Naive thymus-derived CD4-positive, alpha-beta T cell (primary cell): ENCODE measurements around the gene CATSPER1. TPM values are rescaled to one million over a fixed set of nuclear protein-coding genes. Genes with fewer than 3 reads are reported as not detected.
"Not testable (repeated sequence)": the region's sequence is repeated elsewhere in the genome, so short reads cannot be mapped to it uniquely, and the experiment has no call there.

ENCODE experiments used
- ATAC-seq: fragments of 150-1000 bp; cut with Tn5 transposase; 2 replicates; pipeline ENCODE4 v1.10.0; 2021; ENCODE audit warnings: mild to moderate bottlenecking, moderate library complexity
- CTCF ChIA-PET: fragments of 350-600 bp; sonication (Branson Sonifier 250); formaldehyde crosslinking; loops from one replicate; lab custom pipeline; 2021; ENCODE audit warnings: antibody characterized with exemption; lab: Charles Lee
- POLR2A ChIA-PET: fragments of 350-600 bp; sonication (Branson Sonifier 250); formaldehyde crosslinking; loops from one replicate; lab custom pipeline; 2021; ENCODE audit warnings: antibody characterized with exemption, inconsistent platforms; lab: Charles Lee
- DNase-seq, 9 donors: peaks; one replicate each; pipeline versions ENCODE4 v3.0.0 to v3.0.0-alpha.2; 2020 to 2022; ENCODE audit warnings: mixed read lengths in 1 of 9
- H3K27ac ChIP-seq: one replicate; pipeline ENCODE4 v1.7.0; 2013; ENCODE audit warnings: mild to moderate bottlenecking, low read depth, low read length, moderate library complexity
- H3K27me3 ChIP-seq, 2 donors: one replicate each; pipeline ENCODE4 v1.7.0; 2013; ENCODE audit warnings: low read length in 2 of 2, mild to moderate bottlenecking in 2 of 2, moderate library complexity in 2 of 2; ENCODE audit not compliant: control insufficient read depth in 2 of 2, insufficient read depth in 2 of 2
- H3K36me3 ChIP-seq, 3 experiments: 1 replicate in 2 of 3; 2 replicates in 1 of 3; pipeline ENCODE4 v1.7.0; 2013; ENCODE audit warnings: low read length in 3 of 3, mild to moderate bottlenecking in 3 of 3, moderate library complexity in 1 of 3; ENCODE audit not compliant: insufficient read depth in 3 of 3, control insufficient read depth in 2 of 3
- H3K4me1 ChIP-seq, 2 donors: one replicate each; pipeline ENCODE4 v1.7.0; 2013; ENCODE audit warnings: low read length in 2 of 2, mild to moderate bottlenecking in 2 of 2, moderate library complexity in 1 of 2; ENCODE audit not compliant: control insufficient read depth in 2 of 2, insufficient read depth in 2 of 2
- H3K4me3 ChIP-seq: 2 replicates; pipeline ENCODE4 v1.7.0; 2013; ENCODE audit warnings: mild to moderate bottlenecking, low read length
- H3K9me3 ChIP-seq, 3 experiments: 1 replicate in 2 of 3; 2 replicates in 1 of 3; pipeline ENCODE4 v1.7.0; 2013; ENCODE audit warnings: low read length in 3 of 3; ENCODE audit not compliant: control insufficient read depth in 2 of 3
- H3K27ac Mint-ChIP-seq, 9 donors: one replicate each; pipeline ENCODE4 v1.8.0; 2020 to 2022; ENCODE audit warnings: mixed read lengths in 9 of 9, mild to moderate bottlenecking in 8 of 9, moderate library complexity in 5 of 9, inconsistent platforms in 2 of 9
- H3K27me3 Mint-ChIP-seq, 5 donors: one replicate each; pipeline ENCODE4 v1.8.0; 2021 to 2022; ENCODE audit warnings: mixed read lengths in 5 of 5, mild to moderate bottlenecking in 1 of 5
- H3K36me3 Mint-ChIP-seq, 5 donors: one replicate each; pipeline ENCODE4 v1.8.0; 2020 to 2022; ENCODE audit warnings: mixed read lengths in 5 of 5, mild to moderate bottlenecking in 3 of 5, inconsistent platforms in 1 of 5
- H3K4me1 Mint-ChIP-seq, 7 donors: one replicate each; pipeline ENCODE4 v1.8.0; 2020 to 2022; ENCODE audit warnings: mixed read lengths in 7 of 7, mild to moderate bottlenecking in 3 of 7, inconsistent platforms in 1 of 7
- H3K4me3 Mint-ChIP-seq, 10 donors: one replicate each; pipeline ENCODE4 v1.8.0; 2020 to 2022; ENCODE audit warnings: mild to moderate bottlenecking in 10 of 10, mixed read lengths in 10 of 10, moderate library complexity in 6 of 10, inconsistent platforms in 2 of 10
- H3K9me3 Mint-ChIP-seq, 11 donors: one replicate each; pipeline ENCODE4 v1.8.0; 2020 to 2022; ENCODE audit warnings: mixed read lengths in 11 of 11, mild to moderate bottlenecking in 4 of 11, inconsistent platforms in 1 of 11, moderate library complexity in 1 of 11
- intact Hi-C, 2 donors: fragments of 100-400 bp; cut with micrococcal nuclease; formaldehyde crosslinking; loops; one replicate each; pipeline ENCODE4 v1.15.1; 2023
- polyA plus RNA-seq, 2 donors: library from polyadenylated mRNA; unstranded; fragments of 300-500 nt; fragmentation: Illumina TruSeq; gene quantifications; one replicate each; pipeline ENCODE4 v1.2.3, GENCODE V29; 2021
- total RNA-seq, 6 experiments: library from RNA in 5 of 6; stranded (reverse) in 5 of 6; gene quantifications; 1 replicate in 5 of 6; 2 replicates in 1 of 6; pipeline ENCODE4 v1.2.3 and lab custom pipeline; 2021 to 2026

CATSPER1 gene
- total and polyA plus RNA-seq, 7 experiments from 2014 or later = 1.4 to 4.2 TPM; not detected in 5

- DNase-seq (no peak), ATAC-seq (no peak)
- ChIA-PET CTCF (interaction anchor here (0.6 kb wide), 1 partner anchor 328 kb away, joined by 6 read pairs; no protein-coding TSS in a partner anchor), POLR2A (no interaction called here)
- no peaks in the 10 kb centered on the region for H3K36me3 ChIP-seq
- no peaks in the 10 kb centered on the region for H3K9me3 ChIP-seq
- no peak overlapping the region for H3K27ac ChIP-seq
- Mint-ChIP-seq H3K27ac (no peak overlapping the region), H3K36me3 (no peaks in the 10 kb centered on the region), H3K9me3 (no peaks in the 10 kb centered on the region), H3K4me3 (no peak overlapping the region), H3K27me3 (peaks cover 0 to 20% (median 6%) of the 10 kb centered on the region in 5 donors), H3K4me1 (no peaks in the 10 kb centered on the region)
- no peak overlapping the region for H3K4me3 ChIP-seq
- intact Hi-C loops = no loop called here
- no peaks in the 10 kb centered on the region for H3K27me3 ChIP-seq
- H3K4me1 ChIP-seq = no peaks in the 10 kb centered on the region
These were observed 11.0 kb upstream of the CATSPER1 start for GRCh38 chr11:66037327-66037726.

- no peaks in the 10 kb centered on the region for H3K9me3 Mint-ChIP-seq
- ChIA-PET CTCF (interaction anchor here (1.4 kb wide), 1 partner anchor 9 kb away, joined by 8 read pairs; no protein-coding TSS in a partner anchor), POLR2A (interaction anchor here (0.5 kb wide), 1 partner anchor 273 kb away, joined by 3 read pairs; no protein-coding TSS in a partner anchor)
- H3K27ac ChIP-seq = no peak overlapping the region
- no peak overlapping the region for H3K4me3 ChIP-seq
- H3K27ac Mint-ChIP-seq = no peak overlapping the region
- no peaks in the 10 kb centered on the region for H3K36me3 ChIP-seq
- no peak for ATAC-seq
- H3K4me1 Mint-ChIP-seq = no peaks in the 10 kb centered on the region
- intact Hi-C loops = no loop called here
- no peaks in the 10 kb centered on the region for H3K9me3 ChIP-seq
- no peak for DNase-seq
- H3K27me3 ChIP-seq = no peaks in the 10 kb centered on the region
- no peak overlapping the region for H3K4me3 Mint-ChIP-seq
- H3K4me1 ChIP-seq = no peaks in the 10 kb centered on the region
- no peaks in the 10 kb centered on the region for H3K36me3 Mint-ChIP-seq
- H3K27me3 Mint-ChIP-seq = peaks cover 0 to 20% (median 6%) of the 10 kb centered on the region in 5 donors
These were observed 10.0 kb upstream of the CATSPER1 start for GRCh38 chr11:66036334-66036710.

GRCh38 chr11:66035653-66036333 is 9.5 kb upstream of the CATSPER1 start:
- DNase-seq (no peak), ATAC-seq (no peak)
- H3K9me3 Mint-ChIP-seq = no peaks in the 10 kb centered on the region
- intact Hi-C loops = no loop called here
- no peaks in the 10 kb centered on the region for H3K36me3 ChIP-seq
- CTCF ChIA-PET = interaction anchor here (1.4 kb wide), 1 partner anchor 10 kb away, joined by 8 read pairs; no protein-coding TSS in a partner anchor
- H3K27me3 ChIP-seq = no peaks in the 10 kb centered on the region
- no peaks in the 10 kb centered on the region for H3K4me1 ChIP-seq
- no peaks in the 10 kb centered on the region for H3K9me3 ChIP-seq
- H3K27ac Mint-ChIP-seq = no peak overlapping the region
- no peak overlapping the region for H3K4me3 Mint-ChIP-seq
- H3K36me3 Mint-ChIP-seq = no peaks in the 10 kb centered on the region
- H3K4me3 ChIP-seq = no peak overlapping the region
- H3K27ac ChIP-seq = no peak overlapping the region
- H3K4me1 Mint-ChIP-seq = no peaks in the 10 kb centered on the region
- POLR2A ChIA-PET = interaction anchor here (0.5 kb wide), 1 partner anchor 273 kb away, joined by 3 read pairs; no protein-coding TSS in a partner anchor
- peaks cover 0 to 17% (median 6%) of the 10 kb centered on the region in 5 donors for H3K27me3 Mint-ChIP-seq

GRCh38 chr11:66032957-66033735 is 6.9 kb upstream of the CATSPER1 start:
- CTCF ChIA-PET = no interaction called here
- POLR2A ChIA-PET = no interaction called here
- H3K4me3 Mint-ChIP-seq = no peak overlapping the region
- no peaks in the 10 kb centered on the region for H3K36me3 Mint-ChIP-seq
- no peaks in the 10 kb centered on the region for H3K4me1 Mint-ChIP-seq
- no peak for ATAC-seq
- H3K27me3 Mint-ChIP-seq = peaks cover 0 to 9% (median 6%) of the 10 kb centered on the region in 5 donors
- H3K27me3 ChIP-seq = no peaks in the 10 kb centered on the region
- intact Hi-C loops = no loop called here
- H3K36me3 ChIP-seq = no peaks in the 10 kb centered on the region
- H3K27ac ChIP-seq = no peak overlapping the region
- H3K27ac Mint-ChIP-seq = no peak overlapping the region
- H3K9me3 Mint-ChIP-seq = no peaks in the 10 kb centered on the region
- H3K9me3 ChIP-seq = no peaks in the 10 kb centered on the region
- H3K4me3 ChIP-seq = no peak overlapping the region
- no peaks in the 10 kb centered on the region for H3K4me1 ChIP-seq
- DNase-seq = no peak

- H3K36me3 ChIP-seq, H3K36me3 Mint-ChIP-seq, ATAC-seq: not testable (repeated sequence)
These were observed 3.2 kb downstream of the CATSPER1 start for GRCh38 chr11:66023186-66023440.

GRCh38 chr11:66022401-66023185 is 3.7 kb downstream of the CATSPER1 start:
- no peaks in the 10 kb centered on the region for H3K27me3 ChIP-seq
- Mint-ChIP-seq H3K4me1 (peaks cover 4 to 17% (median 5%) of the 10 kb centered on the region in 7 donors), H3K9me3 (no peaks in the 10 kb centered on the region), H3K36me3 (no peaks in the 10 kb centered on the region), H3K4me3 (peak overlapping the region in 9 of 10 donors; percentile 4 to 73 (median 45)), H3K27me3 (peaks cover 0 to 9% (median 4%) of the 10 kb centered on the region in 5 donors), H3K27ac (peak overlapping the region in 1 of 9 donors; percentile 59)
- H3K4me1 ChIP-seq = peaks cover 0 to 5% of the 10 kb centered on the region in 2 donors
- POLR2A ChIA-PET = interaction anchor here (0.8 to 1.4 kb wide), 6 partner anchors 15 to 311 kb away, joined by 3 to 5 read pairs (median 4); partner anchors contain the start of genes BANF1 and EIF1AD
- H3K9me3 ChIP-seq = no peaks in the 10 kb centered on the region
- peak; percentile 52 to 89 (median 69) for DNase-seq
- H3K36me3 ChIP-seq = no peaks in the 10 kb centered on the region
- no peak overlapping the region for H3K27ac ChIP-seq
- ATAC-seq = peak; percentile 92
- CTCF ChIA-PET = interaction anchor here (0.6 to 2.0 kb wide), 23 partner anchors 9 to 479 kb away, joined by 3 to 8 read pairs (median 3); partner anchors contain the start of genes BANF1, CST6 and KAT5
- intact Hi-C loops = loop anchor here (1.0 kb wide), 8 partner anchors 20 to 316 kb away; partner anchors contain the start of genes BANF1 (in 2 of the 2), EIF1AD (in 2 of the 2) and FIBP (in 1 of the 2)
- peak overlapping the region; percentile 39 for H3K4me3 ChIP-seq

More at GRCh38 chr11:66023186-66023440, 3.2 kb downstream of the CATSPER1 start:
- H3K27me3 ChIP-seq, H3K9me3 Mint-ChIP-seq, DNase-seq, H3K9me3 ChIP-seq, H3K4me3 ChIP-seq, H3K27ac Mint-ChIP-seq, intact Hi-C loops, H3K27ac ChIP-seq, H3K4me1 ChIP-seq: not testable (repeated sequence)
- CTCF ChIA-PET = interaction anchor here (0.7 to 2.0 kb wide), 9 partner anchors 8 to 262 kb away, joined by 3 to 8 read pairs (median 3); partner anchors contain the start of gene CST6
- Mint-ChIP-seq H3K4me3 (peak overlapping the region in 1 of 10 donors; percentile 51), H3K27me3 (peaks cover 0 to 14% (median 4%) of the 10 kb centered on the region in 5 donors), H3K4me1 (peaks cover 4 to 17% (median 5%) of the 10 kb centered on the region in 7 donors)
- POLR2A ChIA-PET = interaction anchor here (0.8 to 1.4 kb wide), 4 partner anchors 15 to 312 kb away, joined by 3 to 4 read pairs (median 4); partner anchors contain the start of genes BANF1 and EIF1AD
